GM20000 (cell line): ENCODE measurements around the gene RYR1.
A peak's percentile ranks its signal among the peaks of the same experiment; 100 is the strongest.

Experiments
- DNase-seq: peaks from one replicate; pipeline ENCODE4 v3.0.0; 2012; ENCODE audit warnings: low spot score
- CTCF ChIP-seq: IDR thresholded peaks from 2 replicates; pipeline ENCODE4 v1.5.1; 2012; ENCODE audit warnings: mild to moderate bottlenecking, control low read depth; ENCODE audit errors: extremely low read depth, missing control alignments

RYR1 gene

GRCh38 chr19:38632476-38633213 lies 199.2 kb downstream of the RYR1 start:
- no peak for DNase-seq
- TF ChIP-seq CTCF: no peak

GRCh38 chr19:38634757-38635482 lies 201.4 kb downstream of the RYR1 start:
- peak; percentile 71 for TF ChIP-seq CTCF

DNA sequence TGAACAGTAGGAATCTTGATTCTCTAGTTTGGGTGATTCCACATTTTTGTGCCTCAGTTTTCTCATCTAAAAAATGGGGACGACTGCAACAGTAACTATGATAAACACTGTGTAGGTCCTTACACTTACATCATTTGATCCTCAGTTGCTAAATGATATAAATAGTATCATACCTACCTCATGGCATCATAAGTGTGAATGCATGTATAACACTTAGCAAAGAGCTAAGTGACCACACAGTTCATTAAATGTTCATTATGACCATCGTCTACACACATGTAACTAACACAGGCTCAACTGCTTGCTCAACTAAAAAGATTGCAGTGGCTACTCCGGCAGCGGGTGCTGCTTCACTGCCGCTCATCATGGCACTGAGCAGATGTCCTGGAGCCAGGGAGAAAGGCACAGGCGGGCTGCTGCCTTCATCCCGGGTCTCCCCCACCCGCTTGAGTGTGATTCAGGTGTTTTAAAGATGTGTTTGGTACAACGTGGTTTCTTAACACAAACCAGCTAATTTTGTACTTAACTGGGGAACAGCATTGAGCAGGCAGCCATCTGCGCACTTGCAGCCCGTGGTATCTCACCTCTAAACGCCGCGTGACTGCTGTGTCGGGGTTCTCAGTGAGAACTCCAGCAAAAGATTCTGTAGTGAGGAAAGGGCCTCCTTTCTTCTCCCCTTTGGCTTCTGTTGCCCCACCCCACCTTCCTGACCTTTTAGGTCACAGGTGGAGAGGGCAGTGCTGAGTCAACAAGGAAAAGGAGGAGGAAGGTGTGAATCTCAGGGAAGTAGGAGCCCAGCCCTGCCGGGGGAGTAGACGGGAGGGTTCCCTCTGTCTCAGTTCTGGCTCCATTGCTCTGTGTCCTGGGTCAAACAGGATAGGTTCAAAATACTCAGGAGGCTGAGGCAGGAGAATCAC lies 202.2 kb downstream of the RYR1 start:
- DNase-seq: no peak
- TF ChIP-seq CTCF: no peak

More at GRCh38 chr19:38634757-38635482, 201.4 kb downstream of the RYR1 start:
- peak; percentile 72 for DNase-seq
